ENCODE measurements around the gene ASS1.

ASS1 gene

GRCh38 chr9:130473566-130473965, 28.8 kb downstream of the ASS1 start:
- no peak for DNase-seq (ENCODE audit: low spot score)

GRCh38 chr9:130474106-130474505, 29.3 kb downstream of the ASS1 start:
- no peak for DNase-seq (ENCODE audit: low spot score)

DNA sequence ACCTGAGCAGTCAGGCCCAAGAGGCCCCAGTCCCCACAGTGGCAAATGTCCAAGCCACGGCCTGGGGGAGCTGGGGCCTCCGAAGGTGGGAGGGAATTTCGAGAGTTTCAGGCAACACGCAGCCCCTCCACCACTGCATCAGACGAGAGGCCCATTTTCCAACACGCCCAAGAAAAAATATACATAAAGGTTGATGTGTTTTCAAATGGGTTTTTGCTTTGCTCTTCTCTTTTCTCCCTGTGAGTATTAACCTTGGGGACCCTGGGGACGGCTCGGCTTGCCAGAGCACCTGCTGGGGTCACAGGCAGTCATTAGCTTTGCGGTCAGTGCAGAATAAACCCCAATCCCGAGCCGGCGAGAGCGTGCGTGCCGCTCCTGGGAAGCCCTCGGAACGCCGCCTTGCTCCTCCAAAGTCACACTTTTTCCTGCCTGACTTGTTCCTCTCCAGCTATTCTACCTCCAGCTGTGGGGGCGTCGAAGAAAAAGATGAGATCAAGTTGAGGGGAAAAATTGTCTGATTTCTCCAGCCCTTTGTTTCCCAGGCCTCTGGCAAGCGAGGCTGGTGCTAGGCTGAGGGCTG, 31.5 kb downstream of the ASS1 start:
- DNase-seq (ENCODE audit: low spot score): no peak

DNA sequence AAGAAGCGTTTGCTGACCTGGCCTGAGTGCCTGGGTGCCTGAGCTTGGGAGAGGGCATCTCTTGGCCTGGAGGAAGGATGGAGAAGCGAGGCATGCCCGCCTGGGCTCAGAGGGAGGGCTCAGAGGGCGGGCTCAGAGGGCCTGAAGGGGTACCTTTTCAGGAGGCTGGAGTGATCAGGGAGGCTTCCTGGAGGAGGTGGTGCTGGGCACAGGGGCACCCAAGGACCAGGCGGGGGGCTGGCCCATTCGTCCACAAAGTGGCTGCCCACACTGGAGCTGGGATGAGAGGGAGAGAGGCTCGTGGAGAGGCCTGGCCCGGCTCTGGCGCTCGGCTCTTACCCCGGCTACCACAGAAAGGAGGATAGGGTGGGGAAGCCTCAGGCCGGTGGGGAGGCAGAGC, 32.8 kb downstream of the ASS1 start:
- DNase-seq (ENCODE audit: low spot score): no peak

GRCh38 chr9:130478152-130478551, 33.4 kb downstream of the ASS1 start:
- no peak for DNase-seq (ENCODE audit: low spot score)

DNA sequence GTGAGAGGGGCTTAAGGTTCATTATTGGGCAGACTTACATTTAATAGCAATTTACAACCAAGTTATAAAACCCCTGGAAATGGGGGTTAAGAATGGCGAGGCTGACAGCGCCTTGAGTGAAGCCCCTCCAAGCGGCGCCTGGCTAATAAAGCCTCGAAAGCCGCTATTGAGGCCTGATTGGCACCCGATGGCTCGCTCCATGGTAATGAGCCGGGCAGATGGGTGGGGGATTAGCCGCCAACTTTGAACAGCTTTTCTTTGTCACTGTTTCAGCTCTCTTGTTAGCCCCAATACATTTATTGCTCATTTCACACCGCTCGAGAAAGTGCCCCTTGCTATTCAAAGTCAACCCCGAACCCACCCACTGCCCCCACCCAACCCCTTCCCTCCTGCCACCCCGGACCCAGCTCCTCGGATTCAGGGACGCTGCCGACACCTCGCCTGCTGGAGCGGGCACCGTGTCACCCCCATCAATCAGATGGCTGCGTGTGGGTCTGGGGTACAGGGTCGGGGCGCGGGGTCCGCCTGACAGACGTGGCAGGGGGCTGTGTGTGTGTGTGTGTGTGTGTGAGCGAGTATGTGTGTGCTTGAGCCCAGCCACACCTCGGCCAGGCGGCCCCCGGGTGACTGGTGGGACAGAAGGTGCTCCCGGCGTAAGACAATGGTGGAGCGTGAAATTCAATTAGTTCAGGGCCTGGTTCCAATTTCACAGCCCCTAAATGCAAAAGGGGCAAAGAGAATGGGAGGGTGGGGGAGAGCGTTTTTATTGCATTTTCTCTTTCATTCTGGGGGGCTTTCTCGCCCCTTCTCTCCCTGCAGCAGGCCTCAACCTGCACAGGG, 34.2 kb downstream of the ASS1 start:
- DNase-seq (ENCODE audit: low spot score): no peak

GRCh38 chr9:130479587-130479986, 34.8 kb downstream of the ASS1 start:
- no peak for DNase-seq (ENCODE audit: low spot score)

DNA sequence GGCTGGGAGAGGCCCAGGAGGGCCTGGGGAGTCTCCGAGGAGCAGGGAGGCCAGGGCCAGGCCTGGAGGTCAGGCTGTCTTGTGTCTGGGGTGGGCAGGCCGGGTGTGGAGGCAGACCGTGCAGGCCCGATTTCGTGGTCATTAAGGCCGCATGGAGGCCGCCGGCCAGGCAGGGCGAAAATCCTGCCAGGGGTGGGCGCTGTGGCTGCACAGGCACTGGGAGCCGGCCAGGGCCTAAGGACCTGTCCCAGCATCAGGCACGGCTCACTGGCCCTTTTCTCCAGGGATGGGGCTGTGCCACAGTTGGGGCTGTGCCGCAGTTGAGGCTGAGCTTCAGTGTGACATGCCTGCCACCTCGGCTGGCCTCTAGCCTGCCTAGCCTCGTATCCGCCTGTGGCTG, 35.9 kb downstream of the ASS1 start:
- peak; percentile 67 for DNase-seq (ENCODE audit: low spot score)

GRCh38 chr9:130482463-130482862, 37.7 kb downstream of the ASS1 start:
- DNase-seq (ENCODE audit: low spot score): no peak

DNA sequence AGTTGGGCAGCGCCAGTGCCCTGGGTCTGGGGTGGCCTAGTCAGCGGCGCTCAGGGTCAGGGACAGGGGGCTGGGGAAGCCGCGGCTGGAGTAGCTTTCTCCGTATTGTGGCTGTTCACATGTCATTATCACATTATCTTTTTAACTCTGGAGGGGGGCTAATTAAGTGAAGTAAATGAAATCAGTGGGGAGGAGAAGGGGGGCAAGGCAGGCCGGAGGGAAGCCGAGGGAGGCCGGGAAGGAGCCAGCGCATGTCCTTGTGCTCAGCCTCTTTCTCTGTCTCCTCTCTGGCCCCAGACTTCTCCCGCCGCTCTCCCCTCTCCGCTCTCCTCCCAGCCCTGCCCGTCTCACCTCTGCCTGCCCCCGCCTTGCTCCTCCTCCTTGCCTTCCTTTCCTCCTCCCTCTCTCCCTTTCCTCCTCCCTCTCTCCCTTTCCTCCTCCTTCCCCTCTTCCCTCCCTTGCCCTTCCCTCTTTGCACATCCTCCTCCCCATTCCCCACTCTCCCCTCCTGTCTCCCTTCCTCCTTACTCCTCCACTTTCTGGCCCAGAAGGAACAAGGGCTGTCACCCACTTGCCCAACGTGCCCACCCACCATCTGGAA, 38.7 kb downstream of the ASS1 start:
- DNase-seq (ENCODE audit: low spot score): no peak

DNA sequence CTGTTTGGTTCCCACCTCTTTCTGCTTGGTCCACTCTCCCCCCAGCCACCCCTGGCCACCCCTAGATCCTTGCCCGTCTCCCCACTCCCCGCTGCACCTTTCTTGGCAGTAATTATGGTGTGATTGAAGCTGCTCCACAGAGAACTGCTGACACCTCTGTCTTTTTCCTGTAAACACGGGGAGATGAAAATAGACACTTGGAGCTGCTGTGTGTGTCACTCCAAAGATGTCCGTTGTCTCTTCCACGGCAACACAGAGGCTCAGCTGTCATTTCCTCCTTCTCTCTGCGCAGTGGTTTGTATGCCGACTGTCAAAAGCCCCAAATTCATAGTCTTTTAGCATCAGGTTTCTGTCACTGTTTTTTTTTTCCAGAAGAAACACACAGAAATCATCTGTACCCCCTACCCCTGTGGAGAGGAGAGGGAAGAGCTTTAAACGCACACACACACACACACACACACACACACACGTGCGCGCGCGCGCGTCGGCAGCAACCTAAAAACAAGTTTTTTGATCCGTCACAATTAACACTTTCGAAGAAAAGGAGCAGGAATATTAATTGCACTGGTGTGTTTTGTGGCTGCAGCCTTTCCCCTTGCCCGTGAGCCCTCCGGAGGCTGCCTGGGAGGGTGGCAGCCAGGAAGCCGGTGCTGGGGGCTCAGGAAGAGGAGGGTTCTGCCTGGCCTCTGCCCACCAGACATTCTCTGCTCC, 39.8 kb downstream of the ASS1 start:
- no peak for DNase-seq (ENCODE audit: low spot score)

- DNase-seq (ENCODE audit: low spot score): no peak
Measured at GRCh38 chr9:130486103-130486502, 41.3 kb downstream of the ASS1 start.

GRCh38 chr9:130487500-130487899, 42.7 kb downstream of the ASS1 start:
- DNase-seq (ENCODE audit: low spot score): no peak

GRCh38 chr9:130488621-130489330, 44.0 kb downstream of the ASS1 start:
- no peak for DNase-seq (ENCODE audit: low spot score)

GRCh38 chr9:130490981-130491380, 46.2 kb downstream of the ASS1 start:
- no peak for DNase-seq (ENCODE audit: low spot score)

- no peak for DNase-seq (ENCODE audit: low spot score)
Measured at GRCh38 chr9:130491830-130492482, 47.2 kb downstream of the ASS1 start.

DNA sequence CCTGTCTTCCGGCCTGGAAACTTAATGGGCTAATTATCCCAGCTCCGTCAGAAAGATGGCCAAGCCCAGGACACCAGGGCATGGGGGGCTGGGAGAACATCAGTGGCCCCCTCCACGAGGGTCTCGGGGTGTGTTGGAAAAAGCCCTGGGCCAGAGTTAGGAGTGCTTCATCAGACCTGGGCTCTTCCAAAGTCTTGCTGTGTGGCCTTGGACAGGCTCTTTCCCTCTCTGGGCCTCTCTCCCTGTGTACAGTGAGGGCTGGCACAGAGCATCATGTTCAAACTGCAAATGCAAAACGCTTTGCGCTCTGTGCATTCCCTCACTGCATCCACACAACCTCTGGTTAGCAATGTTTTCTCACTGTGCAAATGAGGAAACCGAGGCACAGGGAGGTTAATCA, 48.3 kb downstream of the ASS1 start:
- no peak for DNase-seq (ENCODE audit: low spot score)

DNA sequence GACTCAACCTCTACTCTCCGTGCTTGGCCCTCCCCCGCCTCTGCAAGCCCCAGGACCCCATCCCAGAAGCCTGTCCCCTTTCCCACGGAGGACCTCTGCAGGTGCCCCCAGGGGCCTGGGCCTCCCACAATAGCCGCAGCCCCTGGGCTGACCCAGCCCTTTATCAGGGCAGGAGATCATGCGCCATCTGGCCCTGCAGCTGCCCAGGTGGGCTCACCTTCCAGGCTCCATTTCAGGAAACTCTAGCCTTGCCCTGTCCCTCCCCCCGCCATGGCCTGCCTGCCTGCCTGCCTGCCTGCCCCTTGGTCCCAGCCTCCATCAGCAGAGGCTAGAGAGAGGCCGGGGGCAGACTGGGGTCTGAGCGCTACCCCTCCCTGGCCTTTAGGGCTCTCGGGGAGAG, 48.7 kb downstream of the ASS1 start:
- no peak for DNase-seq (ENCODE audit: low spot score)

GRCh38 chr9:130495067-130495466, 50.3 kb downstream of the ASS1 start:
- DNase-seq (ENCODE audit: low spot score): no peak

DNA sequence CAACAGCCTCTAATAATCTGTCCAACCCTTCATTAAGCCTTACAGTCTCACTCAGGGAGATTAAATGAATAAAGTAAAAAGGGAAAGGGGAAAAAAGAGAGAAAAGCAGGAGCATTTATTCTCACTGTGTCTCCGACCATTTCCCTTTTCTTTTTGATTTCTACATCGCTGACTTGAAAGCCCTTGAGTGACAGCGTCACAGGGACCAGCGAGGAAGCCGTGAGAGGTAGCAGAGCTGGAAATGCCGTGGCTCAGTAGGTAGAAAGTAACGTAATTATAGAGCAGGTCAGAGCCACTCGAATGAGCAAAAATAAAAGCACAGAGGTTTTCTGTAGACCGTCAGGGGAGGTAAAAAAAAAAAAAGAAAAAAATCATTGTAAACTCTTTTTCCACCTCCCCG, 52.4 kb downstream of the ASS1 start:
- DNase-seq (ENCODE audit: low spot score): no peak

DNA sequence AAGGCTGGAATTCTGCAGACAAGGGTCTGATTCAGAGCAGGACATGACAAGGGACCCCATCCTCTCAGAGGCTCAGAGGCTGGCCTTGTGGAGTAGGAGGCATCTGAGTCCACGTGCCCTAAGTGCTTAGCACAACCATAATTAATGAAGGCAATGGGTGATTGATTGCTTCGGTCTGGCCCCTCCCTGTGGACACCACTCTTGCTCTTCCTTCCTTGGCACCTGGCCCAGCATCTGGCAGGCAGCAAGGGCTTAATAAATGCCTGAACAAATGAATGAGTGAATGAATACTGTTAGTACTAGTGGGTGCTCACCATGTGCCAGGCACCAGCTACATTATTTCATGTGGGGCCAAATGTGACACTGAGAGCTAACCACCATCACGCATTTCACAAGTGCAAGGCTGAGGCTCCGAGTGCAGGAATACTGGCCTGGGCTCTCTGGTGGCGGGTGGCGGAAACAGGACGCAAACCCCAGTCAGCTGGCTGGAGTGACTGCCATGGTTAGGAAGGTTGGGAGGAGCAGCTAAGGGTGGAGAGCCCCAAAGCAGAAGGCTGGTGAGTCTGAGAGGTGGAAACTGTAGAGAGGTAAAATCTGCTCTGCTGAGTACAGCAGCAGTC, 53.6 kb downstream of the ASS1 start:
- no peak for DNase-seq (ENCODE audit: low spot score)

Measured in HuH-7.5 (cell line).